AG09309 (cell line): ENCODE data around the gene PIK3C2G.

Experiments
- DNase-seq: peaks from one replicate; pipeline ENCODE4 v3.0.0-alpha.2; 2010; ENCODE audit warnings: low read depth
- H3K4me3 ChIP-seq: 2 replicates; pipeline ENCODE4 v1.5.1; 2011; ENCODE audit warnings: mild to moderate bottlenecking, low read depth, low read length, moderate library complexity; ENCODE audit not compliant: control insufficient read depth
- TF ChIP-seq, protein P1 (sequence below): IDR thresholded peaks from 2 replicates; pipeline ENCODE4 v1.5.1; 2011; ENCODE audit warnings: mild to moderate bottlenecking, low read depth, low read length, inconsistent platforms; ENCODE audit not compliant: insufficient read depth, control insufficient read depth; ENCODE audit errors: missing control alignments

PIK3C2G gene

GRCh38 chr12:18302809-18303430 lies 41.6 kb downstream of the PIK3C2G start:
- no peak for DNase-seq
- H3K4me3 ChIP-seq = no peak overlapping the region
- TF ChIP-seq, protein P1, sequence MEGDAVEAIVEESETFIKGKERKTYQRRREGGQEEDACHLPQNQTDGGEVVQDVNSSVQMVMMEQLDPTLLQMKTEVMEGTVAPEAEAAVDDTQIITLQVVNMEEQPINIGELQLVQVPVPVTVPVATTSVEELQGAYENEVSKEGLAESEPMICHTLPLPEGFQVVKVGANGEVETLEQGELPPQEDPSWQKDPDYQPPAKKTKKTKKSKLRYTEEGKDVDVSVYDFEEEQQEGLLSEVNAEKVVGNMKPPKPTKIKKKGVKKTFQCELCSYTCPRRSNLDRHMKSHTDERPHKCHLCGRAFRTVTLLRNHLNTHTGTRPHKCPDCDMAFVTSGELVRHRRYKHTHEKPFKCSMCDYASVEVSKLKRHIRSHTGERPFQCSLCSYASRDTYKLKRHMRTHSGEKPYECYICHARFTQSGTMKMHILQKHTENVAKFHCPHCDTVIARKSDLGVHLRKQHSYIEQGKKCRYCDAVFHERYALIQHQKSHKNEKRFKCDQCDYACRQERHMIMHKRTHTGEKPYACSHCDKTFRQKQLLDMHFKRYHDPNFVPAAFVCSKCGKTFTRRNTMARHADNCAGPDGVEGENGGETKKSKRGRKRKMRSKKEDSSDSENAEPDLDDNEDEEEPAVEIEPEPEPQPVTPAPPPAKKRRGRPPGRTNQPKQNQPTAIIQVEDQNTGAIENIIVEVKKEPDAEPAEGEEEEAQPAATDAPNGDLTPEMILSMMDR = no peak

GRCh38 chr12:18304609-18305008 lies 43.3 kb downstream of the PIK3C2G start:
- DNase-seq = no peak
- TF ChIP-seq, protein P1 = no peak
- H3K4me3 ChIP-seq = no peak overlapping the region

GRCh38 chr12:18306311-18306710 lies 45.0 kb downstream of the PIK3C2G start:
- H3K4me3 ChIP-seq = no peak overlapping the region
- TF ChIP-seq, protein P1 = no peak
- DNase-seq = no peak

GRCh38 chr12:18313306-18313705 lies 52.0 kb downstream of the PIK3C2G start:
- no peak overlapping the region for H3K4me3 ChIP-seq
- no peak for DNase-seq
- TF ChIP-seq, protein P1 = no peak

- DNase-seq = peak; percentile 37
- H3K4me3 ChIP-seq = no peak overlapping the region
- TF ChIP-seq, protein P1 = peak; percentile 54
Observed at GRCh38 chr12:18320036-18320617, 58.8 kb downstream of the PIK3C2G start.

DNA sequence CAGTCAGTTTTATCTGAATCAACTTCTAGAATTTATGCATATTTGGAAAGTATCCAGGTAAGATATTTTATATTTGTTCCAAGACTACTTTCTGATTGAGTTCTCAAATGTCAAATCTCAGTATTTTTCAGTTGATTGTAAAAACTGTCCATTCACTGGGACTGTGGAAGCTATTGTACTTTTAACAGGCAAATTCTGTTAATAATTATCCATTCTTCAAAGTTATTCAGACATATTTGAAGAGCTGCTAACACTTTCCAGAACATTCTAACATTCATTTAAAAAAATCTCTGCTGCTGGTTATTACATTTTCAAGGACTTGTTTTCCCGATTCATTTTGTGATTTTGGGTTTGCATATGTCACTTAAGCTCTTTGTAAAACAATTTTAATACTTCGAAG lies 59.7 kb downstream of the PIK3C2G start:
- TF ChIP-seq, protein P1 = no peak
- no peak overlapping the region for H3K4me3 ChIP-seq
- DNase-seq = no peak

- TF ChIP-seq, protein P1 = no peak
- H3K4me3 ChIP-seq = no peak overlapping the region
- DNase-seq = no peak
Observed at GRCh38 chr12:18323159-18323558, 61.8 kb downstream of the PIK3C2G start.
